Ovary (tissue), 9 donors: ENCODE data around the gene DCAF4. TPM values are rescaled to one million over a fixed set of nuclear protein-coding genes. Genes with fewer than 3 reads are reported as not detected.

Experiments
- DNase-seq, 5 donors: peaks; one replicate each; pipeline ENCODE4 v3.0.0-alpha.2; 2019 to 2020
- H3K27ac ChIP-seq, 2 donors: fragments of 200-600 bp; one replicate each; pipeline versions ENCODE4 v1.5.1 to v1.8.0; 2019 to 2022
- H3K27me3 ChIP-seq: fragments of 200-600 bp; one replicate; pipeline ENCODE4 v1.8.0; 2022
- H3K36me3 ChIP-seq: fragments of 200-600 bp; sonication (generic); one replicate; pipeline ENCODE4 v1.5.1; 2019
- H3K4me1 ChIP-seq: one replicate; pipeline ENCODE4 v1.8.1; 2013; ENCODE audit warnings: mild to moderate bottlenecking, moderate library complexity; ENCODE audit not compliant: insufficient read depth
- H3K4me3 ChIP-seq: fragments of 200-600 bp; sonication (generic); one replicate; pipeline ENCODE4 v1.5.1; 2017
- H3K9me3 ChIP-seq, 2 donors: fragments of 200-600 bp in 1 of 2; sonication (generic) in 1 of 2; one replicate each; pipeline versions ENCODE4 v1.5.1 to v1.8.1; 2013 to 2019; ENCODE audit warnings: mild to moderate bottlenecking in 1 of 2, moderate library complexity in 1 of 2
- CTCF ChIP-seq, 3 donors: fragments of 450-650 bp in 2 of 3; fragments of 200-600 bp in 1 of 3; IDR thresholded peaks; one replicate each; pipeline versions ENCODE4 v1.5.1 to v1.8.0; 2016 to 2022; ENCODE audit warnings: antibody characterized with exemption in 3 of 3, mild to moderate bottlenecking in 1 of 3
- EP300 ChIP-seq: sonication (generic); formaldehyde crosslinking; IDR thresholded peaks from one replicate; pipeline ENCODE4 v1.6.1; 2017; ENCODE audit warnings: antibody characterized with exemption
- POLR2A ChIP-seq: fragments of 450-650 bp; IDR thresholded peaks from one replicate; pipeline ENCODE4 v1.6.1; 2017; ENCODE audit warnings: antibody characterized with exemption, mild to moderate bottlenecking, moderate library complexity
- WGBS, 3 donors: extraction: QIAGEN DNeasy Blood & Tissue Kit in 1 of 3; methylation state at CpG; one replicate each; pipeline versions ENCODE4 v1.1.5 to v1.1.7; 2013 to 2017; 5-methylcytosine and 5-hydroxymethylcytosine counted together
- intact Hi-C, 4 donors: fragments of 100-400 bp; cut with DNase I; formaldehyde crosslinking; loops; one replicate each; pipeline versions ENCODE4 v1.11.0 to v1.15.1; 2022 to 2023
- polyA plus RNA-seq, 2 donors: library from polyadenylated mRNA; stranded (reverse); fragments of 200-250 nt in 1 of 2; fragments of 350-450 nt in 1 of 2; fragmentation: Illumina TruSeq in 1 of 2; extraction: RNeasy Lipid Tissue Mini Kit (QIAGEN cat#74804) in 1 of 2; gene quantifications; one replicate each; pipeline ENCODE4 v1.2.3, GENCODE V29; 2013 to 2014
- total RNA-seq, 7 donors: library from RNA; depleted of rRNA in 2 of 7; stranded (reverse); fragments of >200 nt in 2 of 7; fragmentation: NEBNext Ultra II Directional in 3 of 7; extraction: Animal tissue kit (Norgen Biotek cat#: 25700) in 3 of 7; gene quantifications; one replicate each; pipeline versions ENCODE4 v1.1.0 to v1.2.4, GENCODE V29; 2016 to 2023
- donor health status: DM: no; HTN: no; CAD: no; lungs with moderate emphysema.
- donor health status: DM: no; HTN: no; CAD: no.
- donor health status: Bipolar disorder and iron deficiency.
- donor health status: DM: yes; HTN: yes; CAD: no.
- donor health status: DM: no; HTN: no; CAD: no.
- donor health status: DM: yes; HTN: yes; CAD: no.

Gene DCAF4
- total and polyA plus RNA-seq, 9 donors: 12.2 to 31.1 (median 20.4) TPM

GRCh38 chr14:72968316-72968715 lies 42.1 kb downstream of the DCAF4 start:
- intact Hi-C loops: no loop called here
- H3K36me3 ChIP-seq: no peaks in the 10 kb centered on the region
- H3K9me3 ChIP-seq: no peaks in the 10 kb centered on the region
- no peak for TF ChIP-seq POLR2A
- TF ChIP-seq EP300: no peak
- no peak for TF ChIP-seq CTCF (IDR thresholded peaks at IDR 0.05)
- 90 to 92% (median 90%) methylated on average over 5 of the region's 5 CpGs for WGBS, 3 donors
- H3K4me1 ChIP-seq: no peaks in the 10 kb centered on the region
- no peaks in the 10 kb centered on the region for H3K27me3 ChIP-seq
- H3K27ac ChIP-seq: no peak overlapping the region
- DNase-seq: no peak
- H3K4me3 ChIP-seq: no peak overlapping the region

GRCh38 chr14:72970058-72970630 lies 43.9 kb downstream of the DCAF4 start:
- Histone ChIP-seq H3K27ac (no peak overlapping the region), H3K36me3 (no peaks in the 10 kb centered on the region), H3K4me1 (no peaks in the 10 kb centered on the region), H3K27me3 (no peaks in the 10 kb centered on the region), H3K9me3 (no peaks in the 10 kb centered on the region), H3K4me3 (no peak overlapping the region)
- intact Hi-C loops: no loop called here
- WGBS, 3 donors: 79 to 86% (median 84%) methylated on average over 17 of the region's 17 CpGs
- no peak for TF ChIP-seq EP300
- TF ChIP-seq CTCF (IDR thresholded peaks at IDR 0.05): no peak
- no peak for TF ChIP-seq POLR2A
- no peak for DNase-seq

- Histone ChIP-seq H3K4me1 (no peaks in the 10 kb centered on the region), H3K4me3 (no peak overlapping the region), H3K27ac (no peak overlapping the region), H3K9me3 (no peaks in the 10 kb centered on the region), H3K27me3 (no peaks in the 10 kb centered on the region), H3K36me3 (no peaks in the 10 kb centered on the region)
- WGBS, 3 donors: 86 to 92% (median 88%) methylated on average over 20 of the region's 20 CpGs
- intact Hi-C loops: no loop called here
- no peak for DNase-seq
- no peak for TF ChIP-seq CTCF (IDR thresholded peaks at IDR 0.05)
- TF ChIP-seq POLR2A: no peak
- TF ChIP-seq EP300: no peak
Measured at GRCh38 chr14:72970824-72971434, 44.7 kb downstream of the DCAF4 start.

GRCh38 chr14:72974661-72975060 lies 48.4 kb downstream of the DCAF4 start:
- no peaks in the 10 kb centered on the region for H3K27me3 ChIP-seq
- H3K9me3 ChIP-seq: no peaks in the 10 kb centered on the region
- H3K4me3 ChIP-seq: no peak overlapping the region
- H3K36me3 ChIP-seq: no peaks in the 10 kb centered on the region
- no peak overlapping the region for H3K27ac ChIP-seq
- no peak for DNase-seq
- no peak for TF ChIP-seq EP300
- no peak for TF ChIP-seq CTCF (IDR thresholded peaks at IDR 0.05)
- TF ChIP-seq POLR2A: no peak
- intact Hi-C loops: no loop called here
- 85 to 89% (median 86%) methylated on average over 12 of the region's 12 CpGs for WGBS, 3 donors
- H3K4me1 ChIP-seq: no peaks in the 10 kb centered on the region
